ENCODE data around the gene CNNM1. TPM values are rescaled to one million over a fixed set of nuclear protein-coding genes. Genes with fewer than 3 reads are reported as not detected.

The CNNM1 gene
- total RNA-seq, 1 donor from 2014 or later, result 0.08 TPM

- no peaks in the 10 kb centered on the region for H3K36me3 Mint-ChIP-seq (ENCODE audit: low read depth, unreplicated experiment)
- no peak for DNase-seq (ENCODE audit: low spot score)
- H3K27me3 Mint-ChIP-seq (ENCODE audit: unreplicated experiment), result peaks cover 1% of the 10 kb centered on the region
- no peaks in the 10 kb centered on the region for H3K9me3 Mint-ChIP-seq (ENCODE audit: unreplicated experiment)
- H3K27ac Mint-ChIP-seq (ENCODE audit: unreplicated experiment), result no peak overlapping the region
- H3K4me1 Mint-ChIP-seq (ENCODE audit: unreplicated experiment), result peaks cover 18% of the 10 kb centered on the region
- no peak overlapping the region for H3K4me3 Mint-ChIP-seq (ENCODE audit: unreplicated experiment)
- no peak for TF ChIP-seq CTCF (IDR thresholded peaks at IDR 0.05; ENCODE audit: unreplicated experiment)
These were observed 98.5 kb downstream of the CNNM1 start for GRCh38 chr10:99427566-99428190.

GRCh38 chr10:99429517-99430095 lies 100.5 kb downstream of the CNNM1 start:
- Mint-ChIP-seq H3K4me1 (ENCODE audit: unreplicated experiment) (peaks cover 18% of the 10 kb centered on the region), H3K27me3 (ENCODE audit: unreplicated experiment) (peaks cover 1% of the 10 kb centered on the region)

GRCh38 chr10:99430116-99430450 lies 100.9 kb downstream of the CNNM1 start:
- peak overlapping the region; percentile 84 for H3K27ac Mint-ChIP-seq (ENCODE audit: unreplicated experiment)
- no peaks in the 10 kb centered on the region for H3K27me3 Mint-ChIP-seq (ENCODE audit: unreplicated experiment)
- H3K36me3 Mint-ChIP-seq (ENCODE audit: low read depth, unreplicated experiment), result no peaks in the 10 kb centered on the region
- peak overlapping the region; percentile 97 for H3K4me3 Mint-ChIP-seq (ENCODE audit: unreplicated experiment)
- TF ChIP-seq CTCF (IDR thresholded peaks at IDR 0.05; ENCODE audit: unreplicated experiment), result no peak
- DNase-seq (ENCODE audit: low spot score), result no peak
- H3K4me1 Mint-ChIP-seq (ENCODE audit: unreplicated experiment), result peaks cover 18% of the 10 kb centered on the region
- H3K9me3 Mint-ChIP-seq (ENCODE audit: unreplicated experiment), result no peaks in the 10 kb centered on the region

More at GRCh38 chr10:99429517-99430095, 100.5 kb downstream of the CNNM1 start:
- Mint-ChIP-seq H3K27ac (ENCODE audit: unreplicated experiment) (no peak overlapping the region), H3K4me3 (ENCODE audit: unreplicated experiment) (peak overlapping the region; percentile 97), H3K9me3 (ENCODE audit: unreplicated experiment) (no peaks in the 10 kb centered on the region), H3K36me3 (ENCODE audit: low read depth, unreplicated experiment) (no peaks in the 10 kb centered on the region)
- no peak for TF ChIP-seq CTCF (IDR thresholded peaks at IDR 0.05; ENCODE audit: unreplicated experiment)
- DNase-seq (ENCODE audit: low spot score), result no peak

- no peak for TF ChIP-seq CTCF (IDR thresholded peaks at IDR 0.05; ENCODE audit: unreplicated experiment)
These were observed 101.5 kb downstream of the CNNM1 start, which contains the start of gene GOT1 for GRCh38 chr10:99430451-99431189. Gene GOT1, minus strand, starts transcription at chr10:99430624. Its CDS starts 59 bp downstream, at chr10:99430565.

More at GRCh38 chr10:99430451-99431189, 101.5 kb downstream of the CNNM1 start, which contains the start of gene GOT1:
- H3K36me3 Mint-ChIP-seq (ENCODE audit: low read depth, unreplicated experiment), result no peaks in the 10 kb centered on the region
- DNase-seq (ENCODE audit: low spot score), result peak; percentile 85
- peak within 1 kb of the TSS; percentile 97 for H3K4me3 Mint-ChIP-seq (ENCODE audit: unreplicated experiment)
- H3K4me1 Mint-ChIP-seq (ENCODE audit: unreplicated experiment), result peaks cover 19% of the 10 kb centered on the region
- no peaks in the 10 kb centered on the region for H3K9me3 Mint-ChIP-seq (ENCODE audit: unreplicated experiment)
- H3K27me3 Mint-ChIP-seq (ENCODE audit: unreplicated experiment), result no peaks in the 10 kb centered on the region
- H3K27ac Mint-ChIP-seq (ENCODE audit: unreplicated experiment), result peak within 1 kb of the TSS; percentile 87

All from endothelial cell (in vitro differentiated cells).